Fibroblast of villous mesenchyme (primary cell): Measurements from ENCODE around the gene BLM. TPM values are rescaled to one million over a fixed set of nuclear protein-coding genes. Genes with fewer than 3 reads are reported as not detected.

Experiments
- DNase-seq: peaks from one replicate; pipeline ENCODE4 v3.0.0-alpha.2; 2010; ENCODE audit warnings: low read depth
- H3K4me3 ChIP-seq: 2 replicates; pipeline ENCODE4 v1.5.1; 2011; ENCODE audit warnings: low read depth, mild to moderate bottlenecking, low read length
- total RNA-seq: library from RNA; depleted of rRNA; stranded (reverse); fragments of >200 nt; gene quantifications from 2 replicates; pipeline ENCODE4 v1.2.3, GENCODE V29; 2012
- TF ChIP-seq, protein P1 (sequence below): IDR thresholded peaks from 2 replicates; pipeline ENCODE4 v1.5.1; 2012; ENCODE audit warnings: low read depth, mild to moderate bottlenecking, low read length; ENCODE audit not compliant: insufficient read depth

The BLM gene
- total RNA-seq, 1 donor: 6.0 TPM

DNA sequence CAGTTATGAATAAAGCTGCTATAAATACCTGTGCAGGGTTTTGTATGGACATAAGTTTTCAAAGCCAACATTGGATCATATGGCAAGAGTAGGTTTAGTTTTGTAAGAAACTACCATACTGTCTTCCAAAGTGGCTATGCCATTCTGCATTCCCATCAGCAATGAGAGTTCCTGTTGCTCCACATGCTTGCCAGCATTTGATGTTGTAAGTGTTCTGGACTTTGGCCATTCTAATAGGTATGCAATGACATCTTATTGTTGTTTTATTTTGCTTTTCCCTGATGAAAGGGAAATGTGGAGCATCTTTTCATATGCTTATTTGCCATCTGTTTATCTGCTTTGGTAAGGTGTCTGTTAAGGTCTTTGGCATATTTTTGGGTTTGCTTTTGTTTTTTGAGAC, 22.2 kb upstream of the BLM start:
- DNase-seq: no peak
- TF ChIP-seq, protein P1, sequence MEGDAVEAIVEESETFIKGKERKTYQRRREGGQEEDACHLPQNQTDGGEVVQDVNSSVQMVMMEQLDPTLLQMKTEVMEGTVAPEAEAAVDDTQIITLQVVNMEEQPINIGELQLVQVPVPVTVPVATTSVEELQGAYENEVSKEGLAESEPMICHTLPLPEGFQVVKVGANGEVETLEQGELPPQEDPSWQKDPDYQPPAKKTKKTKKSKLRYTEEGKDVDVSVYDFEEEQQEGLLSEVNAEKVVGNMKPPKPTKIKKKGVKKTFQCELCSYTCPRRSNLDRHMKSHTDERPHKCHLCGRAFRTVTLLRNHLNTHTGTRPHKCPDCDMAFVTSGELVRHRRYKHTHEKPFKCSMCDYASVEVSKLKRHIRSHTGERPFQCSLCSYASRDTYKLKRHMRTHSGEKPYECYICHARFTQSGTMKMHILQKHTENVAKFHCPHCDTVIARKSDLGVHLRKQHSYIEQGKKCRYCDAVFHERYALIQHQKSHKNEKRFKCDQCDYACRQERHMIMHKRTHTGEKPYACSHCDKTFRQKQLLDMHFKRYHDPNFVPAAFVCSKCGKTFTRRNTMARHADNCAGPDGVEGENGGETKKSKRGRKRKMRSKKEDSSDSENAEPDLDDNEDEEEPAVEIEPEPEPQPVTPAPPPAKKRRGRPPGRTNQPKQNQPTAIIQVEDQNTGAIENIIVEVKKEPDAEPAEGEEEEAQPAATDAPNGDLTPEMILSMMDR: no peak
- H3K4me3 ChIP-seq: no peak overlapping the region

DNA sequence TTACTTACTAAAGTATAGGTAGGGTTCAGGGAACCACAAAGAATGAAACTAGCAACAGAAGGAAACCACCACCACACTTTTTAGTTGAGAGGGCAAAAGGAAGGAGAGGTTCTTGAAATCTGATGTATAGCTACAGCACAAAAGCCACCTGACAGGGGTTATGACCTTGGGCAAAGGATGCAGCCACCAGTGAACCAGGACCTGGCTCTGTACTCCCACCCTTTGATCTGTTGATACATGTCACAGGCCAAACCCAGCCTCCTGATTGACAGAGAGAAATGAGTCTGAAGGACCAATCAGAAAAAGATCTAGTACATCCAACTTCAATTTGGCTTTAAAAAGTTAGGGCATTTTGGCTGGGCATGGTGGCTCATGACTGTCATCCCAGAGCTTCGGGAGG, 20.0 kb upstream of the BLM start:
- no peak for DNase-seq
- TF ChIP-seq, protein P1: no peak
- H3K4me3 ChIP-seq: no peak overlapping the region

DNA sequence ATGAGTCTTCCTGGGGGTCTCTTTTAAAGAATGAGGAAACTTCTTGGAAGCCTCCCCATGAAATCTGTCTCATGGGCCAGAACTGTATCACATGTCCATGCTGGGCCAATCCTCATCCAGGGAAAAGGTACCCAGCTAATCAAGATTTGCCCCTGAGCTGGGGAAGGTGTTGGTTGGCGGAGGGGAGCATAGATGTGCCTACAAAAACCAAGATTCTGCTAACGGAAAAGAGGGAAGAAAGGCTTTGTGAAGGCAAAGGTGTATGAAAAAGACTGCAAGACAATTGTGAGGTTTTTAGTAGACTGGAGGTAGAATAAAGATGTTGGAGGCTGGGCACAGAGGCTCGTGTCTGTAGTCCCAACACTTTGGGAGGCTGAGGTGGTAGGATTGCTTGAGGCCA, 18.5 kb upstream of the BLM start:
- DNase-seq: no peak
- H3K4me3 ChIP-seq: no peak overlapping the region
- TF ChIP-seq, protein P1: no peak

DNA sequence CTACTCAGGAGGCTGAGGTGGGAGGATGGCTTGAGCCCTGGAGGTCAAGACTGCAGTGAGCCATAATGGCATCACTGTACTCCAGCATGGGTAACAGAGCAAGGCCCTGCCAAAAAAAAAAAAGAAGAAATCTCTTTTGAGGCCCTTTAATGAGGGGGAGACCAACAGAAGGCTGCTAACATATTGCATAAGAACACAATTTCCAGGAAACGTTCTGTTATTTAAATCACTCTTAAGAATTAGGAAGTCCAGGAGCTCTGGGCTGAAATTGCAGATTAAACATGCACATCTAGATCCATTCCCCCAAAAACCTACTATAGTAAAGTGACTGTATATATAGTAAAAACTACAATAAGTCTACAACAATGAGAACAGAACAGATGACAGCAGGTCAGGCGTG, 16.1 kb upstream of the BLM start:
- no peak for DNase-seq

DNA sequence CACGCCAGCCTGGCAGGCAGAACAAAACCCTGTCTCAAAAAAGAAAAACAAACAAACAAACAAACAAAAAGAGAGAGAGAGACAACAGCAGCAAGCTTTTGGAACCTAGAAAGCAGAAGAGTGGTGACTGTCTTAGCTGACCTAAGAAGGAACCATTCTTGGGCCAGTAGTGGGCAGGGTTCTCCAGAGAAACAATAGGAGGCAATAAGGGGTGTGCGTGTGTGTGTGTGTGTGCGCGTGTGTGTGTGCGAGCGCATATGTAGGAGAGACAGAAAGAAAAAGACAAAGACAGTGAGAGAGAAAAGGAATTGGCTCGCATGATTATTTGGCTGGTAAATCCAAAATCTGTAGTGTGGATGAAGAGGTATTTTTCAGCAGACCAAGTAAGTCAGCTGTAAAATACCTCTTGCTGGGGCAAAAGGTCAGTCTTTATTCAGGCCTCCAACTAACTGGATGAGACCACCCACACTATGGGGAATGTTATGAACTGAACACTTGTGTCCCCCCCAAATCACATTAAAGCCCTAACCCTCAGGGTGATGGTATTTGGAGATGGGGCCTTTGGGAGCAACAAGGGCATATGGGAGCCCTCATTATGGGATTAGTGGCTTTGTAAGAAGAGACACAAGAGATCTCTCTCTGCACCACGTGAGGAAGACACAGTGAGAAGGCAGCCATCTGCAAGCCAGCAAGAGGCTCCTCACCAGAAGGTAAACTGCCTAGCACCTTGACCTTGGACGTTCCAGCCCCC, 15.1 kb upstream of the BLM start:
- peak; percentile 16 for DNase-seq
- H3K4me3 ChIP-seq: no peak overlapping the region
- TF ChIP-seq, protein P1: no peak

More for the DNA sequence above, 16.1 kb upstream of the BLM start:
- TF ChIP-seq, protein P1: no peak
- H3K4me3 ChIP-seq: no peak overlapping the region

DNA sequence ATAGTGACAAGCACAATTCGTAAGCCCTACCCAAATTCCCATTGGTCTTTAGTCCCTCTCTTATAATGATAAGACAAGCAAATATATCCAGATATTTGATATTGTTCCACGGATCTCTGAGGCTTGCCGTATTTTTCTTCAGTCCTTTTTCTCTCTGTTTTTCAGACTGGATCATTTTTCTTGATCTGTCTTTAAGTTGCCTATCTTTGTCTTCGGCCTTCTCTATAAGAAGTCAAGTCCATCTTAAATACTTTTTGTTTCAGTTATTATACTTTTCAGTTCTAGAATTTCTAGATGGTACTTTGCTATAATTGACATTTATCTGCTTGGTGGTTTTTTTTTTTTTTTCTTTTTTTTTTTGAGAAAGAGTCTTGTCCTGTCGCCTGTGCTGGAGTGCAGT, 13.7 kb upstream of the BLM start:
- TF ChIP-seq, protein P1: no peak
- no peak for DNase-seq
- H3K4me3 ChIP-seq: no peak overlapping the region

DNA sequence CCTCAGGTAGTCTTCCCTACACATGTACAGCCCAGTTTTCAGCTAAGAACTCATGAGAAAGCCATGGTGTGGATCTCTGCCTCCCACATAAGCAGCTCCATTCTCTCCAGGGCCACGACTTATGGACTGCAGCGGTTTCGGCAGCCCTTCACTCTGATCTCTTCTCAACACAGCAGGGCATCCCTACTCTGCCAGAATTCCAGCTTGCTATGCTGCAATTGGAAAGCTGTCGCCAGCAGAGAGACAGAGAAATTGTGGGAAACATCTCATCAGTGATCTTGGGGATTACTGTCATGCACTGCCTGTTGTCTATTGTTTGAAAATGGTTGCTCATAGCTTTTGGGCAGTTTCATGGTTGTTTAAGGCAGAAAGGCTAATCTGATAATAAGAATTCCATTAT, 11.9 kb upstream of the BLM start:
- TF ChIP-seq, protein P1: no peak
- no peak overlapping the region for H3K4me3 ChIP-seq
- DNase-seq: no peak
